SIG-M5 treated with dmso at 0.1 percent for 504 hours (cell line): Measurements from ENCODE around the gene DTNBP1.

Experiments
- DNase-seq: peaks from one replicate; lab custom pipeline; 2025; ENCODE audit not compliant: unreplicated experiment; lab: John Stamatoyannopoulos, UW

Gene DTNBP1

DNA sequence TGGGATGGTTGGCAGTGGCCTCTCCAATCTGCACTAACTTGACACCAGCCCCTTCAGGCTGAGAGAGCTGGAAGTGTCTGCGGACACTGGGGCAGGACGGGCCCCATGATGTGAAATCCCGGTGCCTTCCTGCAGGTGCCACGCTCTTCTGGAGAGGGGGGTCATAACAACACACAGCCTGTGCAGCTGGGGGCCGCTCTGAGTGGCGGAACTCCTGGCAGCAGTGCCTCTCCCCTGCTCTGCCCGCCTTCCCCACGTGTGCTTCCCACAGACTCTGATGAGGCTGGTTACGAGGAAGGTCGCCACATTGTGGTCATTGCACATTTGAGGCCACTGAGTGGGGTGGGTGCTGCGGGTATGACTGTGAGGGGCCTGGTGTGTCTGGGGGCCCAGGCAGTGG is 145.2 kb downstream of the DTNBP1 start:
- no peak for DNase-seq

DNA sequence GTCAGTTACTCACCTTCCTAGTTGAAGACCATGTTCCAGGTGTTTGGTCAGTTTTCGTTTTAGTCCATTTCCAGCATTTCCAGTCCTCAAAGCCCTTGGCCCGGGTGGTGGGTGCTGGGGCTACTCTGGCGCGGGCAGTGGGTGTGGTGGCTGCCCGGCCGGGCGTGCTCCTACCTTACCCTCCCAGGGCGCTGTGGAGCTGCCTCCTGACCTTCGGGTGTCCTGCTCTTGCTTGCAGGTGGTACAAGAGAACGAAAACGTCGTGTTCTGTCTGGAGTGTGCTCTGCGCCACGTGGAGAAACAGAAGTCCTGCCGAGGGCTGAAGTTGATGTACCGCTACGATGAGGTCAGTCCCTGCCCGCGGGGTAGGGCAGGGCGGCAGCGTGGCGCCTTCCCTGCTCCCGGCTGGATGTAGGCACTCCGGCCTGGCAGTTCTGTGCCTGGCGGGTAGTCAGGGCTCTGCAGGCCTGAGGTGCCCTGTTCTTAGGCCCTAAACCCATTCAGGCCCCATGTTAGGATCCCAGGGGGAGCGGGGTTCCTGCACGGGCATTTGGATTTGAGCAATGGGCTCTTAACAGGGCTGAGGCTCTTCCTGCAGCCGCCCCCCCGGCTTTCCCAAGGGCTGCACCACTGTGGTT is 145.8 kb downstream of the DTNBP1 start:
- DNase-seq: no peak

DNA sequence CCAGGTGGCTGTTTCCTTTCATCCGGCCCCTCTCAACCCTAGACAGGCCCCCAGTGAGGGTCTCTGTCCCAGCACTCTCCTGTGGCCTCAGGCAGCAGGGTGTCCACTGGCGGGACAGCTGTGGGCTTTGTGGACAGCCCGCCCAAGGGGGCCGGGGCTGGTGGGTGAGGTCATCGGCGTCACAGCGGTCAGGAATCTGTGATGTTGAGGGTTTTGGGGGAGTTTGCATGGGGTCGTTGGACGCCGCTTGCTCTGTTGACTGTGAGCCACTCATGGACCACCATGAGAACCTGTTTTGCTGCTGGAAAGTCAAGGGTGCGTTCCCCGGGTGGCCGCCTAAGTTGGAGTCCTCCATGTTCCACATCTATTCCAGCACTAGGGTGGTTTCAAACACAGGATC is 146.4 kb downstream of the DTNBP1 start:
- DNase-seq: no peak

DNA sequence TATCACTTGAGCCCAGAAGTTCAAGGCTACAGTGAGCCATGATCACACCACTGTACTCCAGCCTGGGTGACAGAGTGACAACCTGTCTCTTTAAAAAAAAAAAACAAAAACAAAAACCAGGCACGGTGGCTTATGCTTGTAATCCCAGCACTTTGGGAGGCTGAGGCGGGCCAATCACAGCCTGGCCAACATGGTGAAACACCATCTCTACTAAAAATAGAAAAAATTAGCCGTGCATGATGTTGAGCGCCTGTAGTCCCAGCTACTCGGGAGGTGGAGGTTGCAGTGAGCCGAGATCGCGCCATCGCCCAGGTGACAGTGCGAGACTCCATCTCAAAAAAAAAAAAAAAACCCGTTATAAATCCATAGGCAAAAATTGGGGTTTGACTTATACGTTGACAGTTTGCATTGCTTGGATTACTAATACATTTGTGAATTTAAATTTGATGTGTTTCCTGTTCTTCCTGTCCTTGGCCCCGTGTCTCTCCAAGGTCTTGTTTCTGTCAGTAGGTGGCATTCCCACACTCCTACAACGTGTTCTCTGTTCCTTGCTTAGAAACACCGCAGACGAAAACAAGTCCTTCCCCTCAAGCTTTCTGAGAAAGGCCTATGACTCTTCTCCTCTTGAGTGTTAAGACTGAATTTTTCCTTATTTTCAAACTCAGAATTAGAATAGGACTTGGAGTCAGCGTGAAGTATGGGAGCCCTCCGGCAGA is 147.0 kb downstream of the DTNBP1 start:
- no peak for DNase-seq

DNA sequence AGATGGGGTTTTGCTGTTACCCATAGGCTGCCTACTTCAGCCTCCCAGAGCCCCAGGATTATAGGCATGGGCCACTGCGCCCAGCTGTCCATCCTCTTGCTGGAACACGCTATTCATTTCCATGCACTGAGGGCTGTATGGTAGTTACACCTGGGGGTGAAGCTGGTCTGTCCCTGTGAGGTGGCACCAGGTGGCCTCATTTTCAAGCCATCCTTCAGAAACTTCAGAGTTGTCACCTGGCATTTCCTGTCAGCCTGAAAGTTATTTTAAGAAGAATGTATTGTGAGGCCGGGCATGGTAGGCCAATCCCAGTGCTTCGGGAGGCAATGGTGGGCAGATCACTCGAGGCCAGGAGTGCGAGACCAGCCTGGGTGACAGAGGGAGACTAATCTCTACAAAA is 147.6 kb downstream of the DTNBP1 start:
- DNase-seq: no peak

DNA sequence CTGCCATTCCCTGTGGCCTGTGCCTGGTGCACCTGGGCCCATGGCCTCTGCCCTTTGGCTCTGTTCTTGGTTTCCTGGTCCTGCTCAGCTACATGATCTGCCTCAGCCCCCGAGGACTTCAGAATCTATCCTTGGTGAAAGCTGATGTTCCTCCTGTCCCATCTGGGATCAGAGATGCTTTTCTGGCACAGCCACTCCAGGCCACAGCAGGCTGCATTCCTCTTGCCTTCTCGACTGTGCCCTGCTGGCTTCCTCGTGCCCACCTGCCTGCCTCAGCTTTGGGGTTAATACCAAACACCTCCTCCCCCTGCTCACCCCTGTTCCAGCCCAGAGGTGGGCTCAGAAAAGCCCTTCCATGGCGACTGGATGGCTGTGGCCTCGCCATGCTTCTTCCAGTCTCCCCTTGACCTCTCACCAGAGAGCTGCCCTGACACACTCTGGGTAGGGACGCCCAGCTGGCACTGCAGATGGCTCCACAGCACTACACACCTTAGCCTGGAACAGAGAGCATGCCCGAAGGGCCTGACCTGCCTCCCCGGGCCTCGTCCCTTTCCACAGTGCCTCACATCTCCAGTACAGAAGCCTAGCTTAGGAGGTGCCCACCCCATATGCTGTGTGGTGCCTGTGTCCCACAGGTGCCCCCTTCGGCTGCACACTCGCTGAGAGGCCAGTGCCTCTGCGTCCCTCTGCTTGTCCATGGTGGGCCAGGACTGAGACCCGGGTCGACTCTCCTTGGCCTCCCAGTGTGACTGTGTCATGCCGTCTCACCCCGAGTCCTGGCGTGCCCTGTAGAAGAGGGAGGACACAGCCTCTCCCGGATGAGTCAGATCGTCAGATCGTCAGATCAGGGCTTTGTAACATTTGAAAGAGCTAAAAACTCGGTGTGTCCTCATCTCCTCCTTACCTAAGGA is 148.8 kb downstream of the DTNBP1 start:
- DNase-seq: no peak

DNA sequence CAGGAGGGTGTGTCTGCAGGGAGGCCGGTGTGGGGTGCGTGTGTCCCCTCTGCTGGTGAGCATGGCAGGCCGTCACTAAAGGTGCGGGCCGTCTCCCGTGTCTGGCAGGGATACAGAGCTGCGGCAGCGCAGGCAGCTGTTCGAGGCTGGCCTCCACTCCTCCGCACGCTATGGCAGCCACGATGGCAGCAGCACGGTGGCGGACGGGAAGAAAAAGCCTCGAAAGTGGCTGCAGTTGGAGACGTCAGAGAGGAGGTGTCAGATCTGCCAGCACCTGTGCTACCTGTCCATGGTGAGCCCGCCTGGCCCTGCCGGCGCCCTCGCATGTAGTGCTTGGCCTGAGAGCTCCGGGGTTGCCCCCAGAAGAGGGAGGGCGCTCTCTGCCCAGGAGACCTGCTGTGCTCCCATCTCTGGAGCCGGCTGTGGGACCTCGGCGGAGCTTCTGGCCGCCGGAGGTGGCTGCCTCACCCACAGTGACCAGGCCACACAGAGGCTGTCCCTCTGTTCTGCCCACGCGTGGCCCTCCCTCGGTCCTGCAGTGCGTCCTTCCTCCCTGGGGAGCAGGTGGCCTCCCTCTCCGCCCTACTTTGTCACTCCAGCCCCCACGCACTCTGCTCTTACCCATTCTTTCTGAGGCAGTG is 149.6 kb downstream of the DTNBP1 start:
- DNase-seq: no peak

DNA sequence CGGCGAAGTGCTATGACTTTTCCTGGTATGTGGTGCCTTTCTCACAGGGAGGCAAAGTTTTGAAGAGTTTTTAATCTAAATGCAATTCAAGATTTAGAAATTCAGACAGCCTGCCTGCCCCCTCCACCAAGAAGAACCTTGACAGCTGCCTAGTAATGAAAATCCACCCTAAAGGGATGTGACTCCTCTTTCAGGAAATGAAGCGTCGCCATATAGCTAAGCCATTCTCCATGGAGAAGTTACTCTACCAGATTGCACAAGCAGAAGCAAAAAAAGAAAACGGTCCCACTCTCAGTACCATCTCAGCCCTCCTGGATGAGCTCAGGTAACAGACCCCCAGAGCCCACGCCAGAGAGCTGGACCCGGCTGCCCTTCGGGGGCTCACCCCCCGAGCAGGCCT is 150.1 kb downstream of the DTNBP1 start:
- no peak for DNase-seq

DNA sequence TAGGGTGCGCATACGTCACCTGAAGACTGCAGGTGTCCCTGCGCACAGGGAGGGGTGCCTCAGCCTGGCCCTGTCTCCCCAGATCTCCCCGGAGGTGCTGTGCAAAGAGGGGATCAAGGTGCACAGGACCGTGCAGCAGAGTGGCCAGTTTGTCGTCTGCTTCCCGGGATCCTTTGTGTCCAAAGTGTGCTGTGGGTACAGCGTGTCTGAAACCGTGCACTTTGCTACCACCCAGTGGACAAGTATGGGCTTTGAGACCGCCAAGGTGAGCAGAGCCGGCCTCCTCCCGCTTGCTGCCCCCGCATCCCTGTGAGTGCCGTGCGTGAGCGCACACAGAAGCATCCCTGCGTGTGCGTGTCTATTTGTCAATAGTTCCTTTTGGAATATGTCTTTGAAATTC is 150.7 kb downstream of the DTNBP1 start:
- no peak for DNase-seq

DNA sequence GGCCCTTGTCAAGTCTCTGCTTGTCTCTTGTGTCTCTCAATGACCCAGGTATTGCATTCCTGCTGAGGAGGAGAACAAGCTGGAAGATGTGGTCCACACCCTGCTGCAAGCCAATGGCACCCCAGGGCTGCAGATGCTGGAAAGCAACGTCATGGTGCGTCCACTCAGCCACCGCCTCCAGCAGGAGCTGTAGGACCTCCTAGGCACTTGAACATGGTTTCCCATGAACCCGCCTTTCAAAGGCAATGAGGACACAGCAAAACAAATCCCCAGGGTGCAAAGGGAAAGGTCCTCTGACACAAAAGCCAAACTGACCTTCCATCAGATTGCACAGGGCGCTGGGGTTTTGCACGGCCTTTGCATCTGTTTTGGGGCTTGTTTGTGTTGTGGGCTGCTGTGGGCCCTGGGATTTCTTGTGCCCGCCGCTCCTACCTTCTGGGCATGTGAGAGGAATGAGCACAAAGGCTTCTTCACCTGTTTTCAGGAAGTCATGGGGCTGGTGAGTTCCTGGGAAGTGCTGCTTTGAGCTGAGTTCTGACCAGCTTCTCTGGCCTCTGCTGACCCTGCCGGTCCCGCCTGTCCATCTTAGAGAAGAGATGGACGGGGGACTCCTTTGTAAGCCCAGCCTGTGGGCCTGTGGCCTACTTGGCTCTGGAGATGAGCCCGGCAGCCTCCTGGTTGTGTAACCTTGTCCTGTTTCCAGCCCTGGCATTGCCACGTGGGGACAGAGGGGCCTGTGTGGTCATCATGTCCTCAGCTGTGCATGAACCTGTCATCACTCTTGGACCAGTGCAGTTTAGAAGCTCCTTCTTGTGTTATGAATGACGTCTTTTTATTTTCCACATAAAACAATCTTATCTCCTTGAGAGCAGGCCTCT is 151.3 kb downstream of the DTNBP1 start:
- DNase-seq: no peak

DNA sequence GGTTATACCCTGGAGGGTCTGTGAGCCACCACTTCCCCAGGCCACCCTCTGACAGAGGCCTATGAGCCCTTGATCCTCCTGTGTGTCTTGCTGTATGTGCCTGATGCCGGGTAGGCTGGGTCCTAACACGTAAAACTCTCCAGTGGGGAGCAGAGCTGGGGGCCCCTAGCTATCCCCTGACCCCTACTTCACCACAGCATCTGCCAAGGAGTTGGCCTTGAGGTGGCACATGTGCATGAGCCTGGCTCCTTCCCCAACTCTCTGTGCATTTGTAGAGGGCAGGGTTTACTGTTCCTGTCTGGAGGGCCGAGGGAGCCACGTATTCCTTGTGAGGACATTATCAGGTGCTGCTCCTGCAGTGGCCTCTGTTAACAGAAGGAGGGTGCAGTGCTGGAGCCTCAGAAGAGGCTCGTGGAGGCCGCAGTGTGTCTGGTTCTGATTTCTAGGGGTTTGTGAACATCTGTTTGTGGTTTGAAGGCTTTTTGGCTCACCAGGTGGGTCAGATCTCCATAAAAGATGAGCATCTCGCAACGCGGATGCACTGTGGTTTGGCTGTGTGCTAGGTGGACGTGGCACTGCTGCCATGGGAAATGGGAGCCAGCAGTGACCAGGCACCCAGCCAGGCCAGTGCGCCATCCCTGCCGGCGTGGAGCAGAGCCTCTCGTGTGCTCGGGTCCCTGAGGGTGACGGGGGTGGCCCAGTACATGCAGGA is 152.1 kb downstream of the DTNBP1 start:
- no peak for DNase-seq

DNA sequence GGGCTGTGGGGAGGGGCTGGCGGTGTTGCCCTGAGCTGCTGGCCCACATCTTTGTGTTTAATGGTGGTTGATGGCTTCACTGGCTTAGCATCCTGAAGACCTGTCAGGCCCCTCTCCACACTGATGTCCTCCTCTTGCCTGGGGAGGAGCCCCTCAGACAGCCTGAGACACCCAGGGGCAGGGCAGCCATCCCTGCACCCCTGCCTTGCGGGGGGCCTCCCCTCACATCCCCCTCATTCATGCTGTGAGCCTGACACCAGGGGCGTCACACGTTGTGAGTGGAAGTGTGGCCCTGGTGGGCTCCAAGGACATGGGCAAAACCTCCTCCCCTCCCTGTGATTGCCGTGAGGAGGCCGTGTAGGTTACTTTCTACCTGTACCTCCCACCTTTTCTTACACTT is 152.7 kb downstream of the DTNBP1 start:
- DNase-seq: no peak

DNA sequence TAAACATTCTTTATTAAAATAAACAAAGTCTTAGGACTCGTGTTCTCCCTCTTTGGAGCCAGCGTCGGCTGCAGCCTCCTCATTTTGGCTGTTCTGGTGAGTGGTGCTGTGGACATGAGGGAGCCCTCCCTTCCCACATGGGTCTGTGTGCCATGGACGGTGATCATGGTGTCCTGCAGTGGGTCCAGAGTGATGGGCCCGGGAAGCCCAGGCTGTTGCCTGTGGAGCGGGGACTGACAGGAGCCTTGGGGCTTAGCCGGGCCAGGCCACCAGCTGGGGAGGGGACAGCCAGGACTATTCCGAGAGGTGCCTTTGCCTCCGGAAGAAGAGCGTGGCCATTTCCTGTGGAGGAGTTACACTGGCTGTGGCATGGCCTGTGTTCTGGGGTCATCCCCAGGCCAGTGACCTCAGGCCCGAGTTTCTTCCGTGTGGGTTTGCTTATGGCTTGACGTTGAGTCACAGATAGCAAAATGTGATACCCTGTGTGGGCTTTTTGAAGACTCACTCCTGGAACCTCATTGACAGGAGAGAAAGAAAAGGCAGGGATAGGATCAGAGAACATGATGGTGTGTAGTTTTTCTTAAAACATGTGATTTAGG is 153.4 kb downstream of the DTNBP1 start:
- DNase-seq: no peak

DNA sequence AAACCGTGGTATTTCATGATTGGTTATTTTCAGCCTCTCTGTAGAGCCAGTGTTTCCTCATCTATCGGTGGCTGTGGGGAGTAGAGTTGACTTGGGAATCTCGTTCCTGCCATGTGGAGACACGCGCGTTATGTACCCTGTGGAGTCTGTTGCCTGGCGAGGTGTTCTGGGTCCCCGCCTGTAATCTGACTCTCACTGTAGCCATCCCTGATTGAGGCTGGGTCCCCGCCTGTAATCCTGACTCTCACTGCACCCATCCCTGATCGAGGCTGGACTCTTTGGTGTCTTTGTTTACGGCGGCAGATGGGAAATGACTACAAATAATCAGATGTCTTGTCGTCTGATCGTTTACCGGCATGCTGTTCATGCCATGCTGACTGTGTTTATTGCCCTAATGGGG is 153.9 kb downstream of the DTNBP1 start:
- no peak for DNase-seq

DNA sequence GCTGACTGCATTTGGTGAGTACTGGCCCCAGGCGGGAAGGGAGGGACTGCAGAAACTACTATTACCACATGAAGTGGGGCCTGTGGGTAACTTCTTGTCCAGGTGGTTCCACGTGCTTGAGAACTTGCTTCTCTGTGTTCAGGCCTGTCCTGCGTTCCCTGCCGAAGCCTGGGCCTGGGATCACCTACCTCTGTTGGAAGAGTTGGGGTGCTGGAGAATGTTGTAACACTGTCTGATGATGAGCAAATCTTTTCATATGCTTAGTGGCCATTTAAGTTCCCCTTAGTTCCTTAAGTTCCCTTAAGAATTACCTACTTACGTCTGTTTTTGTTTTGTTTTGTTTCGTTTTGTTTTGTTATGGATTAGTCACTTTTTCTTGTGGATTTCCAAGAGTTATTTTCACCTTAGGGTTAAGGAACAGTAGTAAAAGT is 154.4 kb downstream of the DTNBP1 start:
- DNase-seq: no peak

DNA sequence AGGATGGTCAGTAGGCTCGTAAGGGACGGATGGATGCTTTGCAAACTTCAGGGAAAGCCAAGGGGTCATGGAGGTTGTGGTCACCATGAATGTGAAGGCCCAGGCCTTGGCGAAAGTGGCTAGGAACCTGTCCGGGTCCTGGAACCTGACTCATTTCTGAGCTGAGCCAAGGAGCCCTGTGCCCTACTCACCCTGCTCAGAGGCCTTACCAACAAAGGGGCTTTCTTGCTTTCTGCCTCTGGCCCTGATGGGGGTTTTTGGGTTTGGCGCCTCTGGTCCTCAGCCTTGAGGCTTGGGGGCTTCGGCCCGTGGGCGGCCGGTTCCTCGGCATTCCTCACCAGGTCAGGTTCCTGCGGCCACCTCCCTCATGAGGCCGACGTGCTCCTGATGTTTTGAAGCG is 155.1 kb downstream of the DTNBP1 start:
- no peak for DNase-seq

DNA sequence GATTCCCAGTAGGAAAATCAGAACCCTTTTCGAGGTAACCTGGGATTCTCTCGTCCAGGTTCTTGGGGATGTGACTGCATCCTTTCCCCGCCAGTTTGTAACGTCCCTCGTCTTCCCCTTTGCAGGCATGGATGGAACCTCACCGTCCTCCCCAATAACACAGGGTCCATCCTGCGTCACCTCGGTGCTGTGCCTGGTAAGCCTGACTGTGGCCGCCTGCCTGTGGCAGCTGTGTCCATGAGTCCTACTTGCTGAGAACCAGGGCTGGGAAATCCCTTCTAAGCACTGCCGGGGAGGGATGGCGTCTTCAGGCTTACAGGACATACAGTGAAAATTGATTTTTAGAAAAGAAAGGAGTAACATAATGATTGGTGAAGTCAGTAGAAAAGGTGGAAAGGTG is 155.6 kb downstream of the DTNBP1 start:
- DNase-seq: no peak

DNA sequence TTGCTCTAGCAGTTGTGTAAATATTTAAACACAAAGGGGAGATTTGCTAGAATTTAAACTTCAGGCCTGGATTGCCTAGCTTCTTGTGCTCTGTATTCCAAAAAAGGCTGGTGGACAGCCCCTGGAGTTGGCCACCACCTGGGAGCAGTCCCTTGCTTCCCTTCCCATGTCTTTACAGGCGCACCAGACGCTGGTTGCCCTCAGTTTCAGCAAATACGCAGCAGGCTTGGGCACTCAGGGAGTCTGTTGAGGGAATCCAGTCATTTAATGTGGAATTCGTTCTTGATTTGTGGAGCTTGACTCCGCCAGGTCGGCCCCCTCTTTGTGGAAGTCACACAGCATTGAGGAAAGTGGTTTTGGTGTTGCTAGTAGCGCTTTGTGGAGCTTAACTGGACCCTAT is 156.8 kb downstream of the DTNBP1 start:
- no peak for DNase-seq

DNA sequence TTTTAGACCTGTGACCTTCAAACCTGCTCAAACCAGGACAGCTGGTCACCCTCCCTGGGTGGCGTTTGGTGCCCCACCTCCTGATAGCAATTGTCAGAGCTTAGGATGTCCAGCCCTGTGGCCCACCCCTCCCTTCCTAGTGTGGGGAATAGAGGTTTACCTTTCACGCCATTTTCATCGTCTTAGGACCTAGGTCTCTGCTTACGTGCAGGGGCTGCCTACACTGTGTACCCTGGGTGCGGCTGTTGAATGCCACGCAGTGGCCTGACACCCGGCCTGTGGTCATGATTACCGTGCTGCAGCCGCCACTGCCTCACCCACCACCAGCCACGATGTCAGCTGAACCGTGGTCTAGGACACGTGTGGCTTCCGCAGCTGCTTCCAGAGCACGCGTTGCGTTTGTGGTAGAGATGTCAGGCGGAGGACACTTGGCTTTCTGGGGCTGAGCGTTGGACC is 157.3 kb downstream of the DTNBP1 start:
- no peak for DNase-seq
